ENCODE measurements around the gene NLRP7. TPM values are rescaled to one million over a fixed set of nuclear protein-coding genes. Genes with fewer than 3 reads are reported as not detected.
"Not testable (repeated sequence)": the region's sequence is repeated elsewhere in the genome, so short reads cannot be mapped to it uniquely, and the experiment has no call there.

Gene NLRP7
- not detected for total RNA-seq

- H3K27me3 Mint-ChIP-seq (ENCODE audit: low read depth): no peaks in the 10 kb centered on the region
- no peaks in the 10 kb centered on the region for H3K4me1 Mint-ChIP-seq (ENCODE audit: low read depth)
- H3K36me3 Mint-ChIP-seq (ENCODE audit: insufficient read depth): no peaks in the 10 kb centered on the region
- H3K4me3 Mint-ChIP-seq: no peak within 1 kb of the TSS
- DNase-seq (no peak), ATAC-seq (no peak)
- no peaks in the 10 kb centered on the region for H3K9me3 Mint-ChIP-seq
Observed at GRCh38 chr19:54947381-54947780, at the start of gene NLRP7. Gene NLRP7, minus strand, starts transcription at chr19:54947530.

GRCh38 chr19:54995561-54995960, 48.2 kb upstream of the NLRP7 start:
- Mint-ChIP-seq H3K4me1 (ENCODE audit: low read depth) (no peaks in the 10 kb centered on the region), H3K9me3 (peaks cover under 1% of the 10 kb centered on the region), H3K27me3 (ENCODE audit: low read depth) (peaks cover 11% of the 10 kb centered on the region), H3K4me3 (no peak overlapping the region), H3K36me3 (ENCODE audit: insufficient read depth) (no peaks in the 10 kb centered on the region)
- ATAC-seq (no peak), DNase-seq (no peak)

GRCh38 chr19:54989531-54989930, 42.2 kb upstream of the NLRP7 start:
- H3K4me1 Mint-ChIP-seq (ENCODE audit: low read depth); DNase-seq; H3K9me3 Mint-ChIP-seq; H3K36me3 Mint-ChIP-seq (ENCODE audit: insufficient read depth); ATAC-seq; H3K4me3 Mint-ChIP-seq: not testable (repeated sequence)
- peaks cover 18% of the 10 kb centered on the region for H3K27me3 Mint-ChIP-seq (ENCODE audit: low read depth)

- H3K36me3 Mint-ChIP-seq (ENCODE audit: insufficient read depth); H3K9me3 Mint-ChIP-seq; DNase-seq; H3K4me3 Mint-ChIP-seq; H3K4me1 Mint-ChIP-seq (ENCODE audit: low read depth); ATAC-seq: not testable (repeated sequence)
- H3K27me3 Mint-ChIP-seq (ENCODE audit: low read depth): peaks cover 12% of the 10 kb centered on the region
Observed at GRCh38 chr19:54982562-54982961, 35.2 kb upstream of the NLRP7 start.

GRCh38 chr19:54973229-54974090, 26.1 kb upstream of the NLRP7 start:
- peak overlapping the region; percentile 21 for H3K4me3 Mint-ChIP-seq
- H3K27me3 Mint-ChIP-seq (ENCODE audit: low read depth); DNase-seq; H3K36me3 Mint-ChIP-seq (ENCODE audit: insufficient read depth); H3K9me3 Mint-ChIP-seq: not testable (repeated sequence)
- H3K4me1 Mint-ChIP-seq (ENCODE audit: low read depth): peaks cover 13% of the 10 kb centered on the region
- peak in 1 of 2 donors; percentile 18 for ATAC-seq

- not testable (repeated sequence) for H3K4me3 Mint-ChIP-seq; DNase-seq; H3K9me3 Mint-ChIP-seq; H3K36me3 Mint-ChIP-seq (ENCODE audit: insufficient read depth); H3K27me3 Mint-ChIP-seq (ENCODE audit: low read depth); ATAC-seq
- H3K4me1 Mint-ChIP-seq (ENCODE audit: low read depth): peaks cover 13% of the 10 kb centered on the region
Observed at GRCh38 chr19:54971446-54971845, 24.1 kb upstream of the NLRP7 start.

- DNase-seq (no peak), ATAC-seq (no peak)
- H3K4me3 Mint-ChIP-seq: no peak overlapping the region
- no peaks in the 10 kb centered on the region for H3K36me3 Mint-ChIP-seq (ENCODE audit: insufficient read depth)
- no peaks in the 10 kb centered on the region for H3K9me3 Mint-ChIP-seq
- peaks cover 13% of the 10 kb centered on the region for H3K4me1 Mint-ChIP-seq (ENCODE audit: low read depth)
- peaks cover 2% of the 10 kb centered on the region for H3K27me3 Mint-ChIP-seq (ENCODE audit: low read depth)
Observed at GRCh38 chr19:54969647-54970046, 22.3 kb upstream of the NLRP7 start.

- ATAC-seq (no peak), DNase-seq (no peak)
- Mint-ChIP-seq H3K9me3 (no peaks in the 10 kb centered on the region), H3K36me3 (ENCODE audit: insufficient read depth) (no peaks in the 10 kb centered on the region), H3K4me3 (no peak overlapping the region), H3K27me3 (ENCODE audit: low read depth) (no peaks in the 10 kb centered on the region), H3K4me1 (ENCODE audit: low read depth) (no peaks in the 10 kb centered on the region)
Observed at GRCh38 chr19:54967611-54968010, 20.3 kb upstream of the NLRP7 start.

- not testable (repeated sequence) for ATAC-seq; H3K27me3 Mint-ChIP-seq (ENCODE audit: low read depth); H3K36me3 Mint-ChIP-seq (ENCODE audit: insufficient read depth); DNase-seq; H3K4me1 Mint-ChIP-seq (ENCODE audit: low read depth); H3K9me3 Mint-ChIP-seq; H3K4me3 Mint-ChIP-seq
Observed at GRCh38 chr19:54965055-54965454, 17.7 kb upstream of the NLRP7 start.

- DNase-seq (no peak), ATAC-seq (no peak)
- H3K36me3 Mint-ChIP-seq (ENCODE audit: insufficient read depth): no peaks in the 10 kb centered on the region
- peaks cover 6% of the 10 kb centered on the region for H3K4me1 Mint-ChIP-seq (ENCODE audit: low read depth)
- H3K9me3 Mint-ChIP-seq: no peaks in the 10 kb centered on the region
- no peak overlapping the region for H3K4me3 Mint-ChIP-seq
- H3K27me3 Mint-ChIP-seq (ENCODE audit: low read depth): peaks cover 10% of the 10 kb centered on the region
Observed at GRCh38 chr19:54959840-54960239, 12.5 kb upstream of the NLRP7 start.

GRCh38 chr19:54955376-54955775, 8.0 kb upstream of the NLRP7 start:
- peaks cover 6% of the 10 kb centered on the region for H3K4me1 Mint-ChIP-seq (ENCODE audit: low read depth)
- no peaks in the 10 kb centered on the region for H3K36me3 Mint-ChIP-seq (ENCODE audit: insufficient read depth)
- H3K4me3 Mint-ChIP-seq: no peak overlapping the region
- H3K9me3 Mint-ChIP-seq: no peaks in the 10 kb centered on the region
- H3K27me3 Mint-ChIP-seq (ENCODE audit: low read depth): peaks cover 7% of the 10 kb centered on the region
- ATAC-seq (no peak), DNase-seq (no peak)

GRCh38 chr19:54953345-54953713, 6.0 kb upstream of the NLRP7 start:
- H3K36me3 Mint-ChIP-seq (ENCODE audit: insufficient read depth); H3K4me1 Mint-ChIP-seq (ENCODE audit: low read depth); H3K9me3 Mint-ChIP-seq; H3K27me3 Mint-ChIP-seq (ENCODE audit: low read depth); ATAC-seq; H3K4me3 Mint-ChIP-seq; DNase-seq: not testable (repeated sequence)

GRCh38 chr19:54952591-54953344, 5.4 kb upstream of the NLRP7 start:
- H3K27me3 Mint-ChIP-seq (ENCODE audit: low read depth): no peaks in the 10 kb centered on the region
- DNase-seq (no peak), ATAC-seq (no peak)
- no peaks in the 10 kb centered on the region for H3K9me3 Mint-ChIP-seq
- no peak overlapping the region for H3K4me3 Mint-ChIP-seq
- H3K36me3 Mint-ChIP-seq (ENCODE audit: insufficient read depth): no peaks in the 10 kb centered on the region
- H3K4me1 Mint-ChIP-seq (ENCODE audit: low read depth): no peaks in the 10 kb centered on the region

GRCh38 chr19:54950580-54950979, 3.2 kb upstream of the NLRP7 start:
- not testable (repeated sequence) for ATAC-seq; H3K4me3 Mint-ChIP-seq; H3K36me3 Mint-ChIP-seq (ENCODE audit: insufficient read depth); H3K9me3 Mint-ChIP-seq; DNase-seq; H3K27me3 Mint-ChIP-seq (ENCODE audit: low read depth); H3K4me1 Mint-ChIP-seq (ENCODE audit: low read depth)

- ATAC-seq: no peak
- H3K27me3 Mint-ChIP-seq (ENCODE audit: low read depth): no peaks in the 10 kb centered on the region
Observed at GRCh38 chr19:54949412-54949811, 2.1 kb upstream of the NLRP7 start.

More at GRCh38 chr19:54949412-54949811, 2.1 kb upstream of the NLRP7 start:
- no peaks in the 10 kb centered on the region for H3K4me1 Mint-ChIP-seq (ENCODE audit: low read depth)
- H3K36me3 Mint-ChIP-seq (ENCODE audit: insufficient read depth): no peaks in the 10 kb centered on the region
- H3K4me3 Mint-ChIP-seq: no peak overlapping the region
- DNase-seq: no peak
- no peaks in the 10 kb centered on the region for H3K9me3 Mint-ChIP-seq

All from activated T-cell treated with anti-CD3 and anti-CD28 coated beads, Interleukin-2, amount 50 U/mL, for 4 hours (primary cell).